Stimulated activated naive CD4-positive, alpha-beta T cell (primary cell): Measurements from ENCODE around the gene PLA2G7.
"Not testable (repeated sequence)": the region's sequence is repeated elsewhere in the genome, so short reads cannot be mapped to it uniquely, and the experiment has no call there.

ENCODE experiments used
- DNase-seq, 6 experiments: peaks; one replicate each; lab custom pipeline; 2025; lab: John Stamatoyannopoulos, UW

PLA2G7 gene

DNA sequence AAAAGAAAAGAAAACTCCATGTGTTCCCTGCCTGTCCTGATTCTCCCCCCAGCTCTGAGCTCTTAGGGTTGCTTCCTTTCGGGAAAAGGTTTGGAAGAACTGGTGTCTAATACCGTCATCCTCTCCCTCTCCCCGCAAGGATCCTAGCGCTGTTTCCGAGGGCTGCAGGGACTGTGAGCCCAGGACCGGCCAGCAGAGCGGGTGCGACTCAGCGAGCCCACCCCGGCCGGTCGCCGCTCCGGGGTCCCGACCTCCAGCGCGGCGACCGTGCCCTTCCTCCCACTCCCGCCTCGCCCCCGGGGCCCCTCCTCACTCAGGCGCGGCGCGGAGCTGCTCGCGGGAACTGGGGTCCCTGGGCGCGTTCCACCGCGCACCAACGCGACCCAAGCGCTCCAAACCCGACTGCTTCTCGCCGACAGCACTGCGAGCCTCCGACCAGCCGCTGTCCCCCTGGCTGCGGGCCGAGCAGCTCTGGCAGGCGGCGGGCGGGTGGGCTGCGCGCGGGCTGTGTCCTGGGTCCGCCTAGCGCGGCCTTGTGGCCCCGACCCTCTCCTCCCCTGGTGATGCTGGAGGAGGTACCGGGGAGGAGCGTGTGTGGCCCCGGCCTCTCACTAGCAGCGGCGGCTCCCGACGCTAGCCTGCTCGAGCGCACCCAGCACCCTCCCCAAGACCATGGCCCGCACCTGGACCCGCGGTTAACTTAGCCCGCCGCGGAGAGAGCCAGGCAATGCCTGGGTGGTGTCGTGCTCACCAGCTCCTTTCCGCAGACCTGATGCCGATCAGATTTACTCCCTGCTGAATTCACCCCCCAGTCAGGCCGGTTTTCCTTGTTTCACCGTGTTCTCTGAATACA lies at the start of gene PLA2G7:
PLA2G7 (minus strand) TSS at position 509 of the 853 bp plus-strand sequence. CDS start 12,484 bp downstream, outside the sequence.
- no peak for DNase-seq

DNA sequence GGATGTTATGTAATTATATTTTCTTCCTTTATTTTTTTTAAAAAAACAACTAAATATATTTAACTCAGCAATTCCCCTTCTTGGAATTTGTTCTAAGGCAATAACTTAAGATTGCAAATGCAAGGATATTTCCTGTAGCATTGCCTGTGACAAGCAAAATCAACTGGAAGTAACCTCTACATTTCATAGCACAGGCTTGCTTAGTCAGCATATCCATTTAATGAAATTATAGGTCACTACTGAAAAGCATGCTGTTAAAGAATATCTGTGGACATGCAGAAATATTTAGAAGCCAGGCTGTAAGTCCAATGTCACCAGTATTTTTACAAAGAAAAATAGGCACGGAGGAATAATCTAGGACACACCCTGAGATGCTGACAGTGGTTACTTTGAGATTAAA lies 49.4 kb upstream of the PLA2G7 start:
- DNase-seq = no peak

GRCh38 chr6:46781478-46782378 lies 46.6 kb upstream of the PLA2G7 start:
- no peak for DNase-seq

GRCh38 chr6:46777476-46778346 lies 42.5 kb upstream of the PLA2G7 start:
- DNase-seq = no peak

DNA sequence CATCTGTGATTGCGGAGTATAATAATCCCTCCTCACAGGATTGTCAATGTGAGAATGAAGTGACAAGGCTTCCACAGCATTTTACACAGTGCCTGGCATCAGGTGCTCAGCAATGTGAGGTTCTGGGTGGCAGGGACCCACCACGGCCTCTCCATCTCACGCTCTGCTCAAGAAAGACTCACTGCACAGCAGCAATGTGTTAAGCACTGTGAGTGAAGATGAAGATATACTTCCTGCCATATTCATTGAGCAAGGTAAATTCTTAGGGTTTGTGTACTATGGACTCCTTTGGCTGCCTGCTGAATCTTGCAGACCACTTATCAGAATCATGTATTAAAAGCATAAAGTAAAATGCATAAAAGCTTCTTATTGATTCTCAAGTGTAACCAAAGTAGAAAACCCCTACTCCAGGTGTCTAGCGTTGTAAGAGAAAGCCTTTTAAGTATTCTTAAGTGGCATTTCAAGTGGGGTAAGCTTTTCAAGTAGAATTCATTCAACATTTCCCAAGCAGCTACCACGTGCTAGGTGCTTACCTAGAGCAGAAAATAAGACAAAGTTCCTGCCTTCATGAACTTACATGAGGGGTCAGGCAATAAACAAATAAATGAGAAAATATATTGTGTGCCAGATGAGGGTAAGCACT lies 41.0 kb upstream of the PLA2G7 start:
- DNase-seq = no peak

GRCh38 chr6:46774736-46775135 lies 39.6 kb upstream of the PLA2G7 start:
- DNase-seq = not testable (repeated sequence)

DNA sequence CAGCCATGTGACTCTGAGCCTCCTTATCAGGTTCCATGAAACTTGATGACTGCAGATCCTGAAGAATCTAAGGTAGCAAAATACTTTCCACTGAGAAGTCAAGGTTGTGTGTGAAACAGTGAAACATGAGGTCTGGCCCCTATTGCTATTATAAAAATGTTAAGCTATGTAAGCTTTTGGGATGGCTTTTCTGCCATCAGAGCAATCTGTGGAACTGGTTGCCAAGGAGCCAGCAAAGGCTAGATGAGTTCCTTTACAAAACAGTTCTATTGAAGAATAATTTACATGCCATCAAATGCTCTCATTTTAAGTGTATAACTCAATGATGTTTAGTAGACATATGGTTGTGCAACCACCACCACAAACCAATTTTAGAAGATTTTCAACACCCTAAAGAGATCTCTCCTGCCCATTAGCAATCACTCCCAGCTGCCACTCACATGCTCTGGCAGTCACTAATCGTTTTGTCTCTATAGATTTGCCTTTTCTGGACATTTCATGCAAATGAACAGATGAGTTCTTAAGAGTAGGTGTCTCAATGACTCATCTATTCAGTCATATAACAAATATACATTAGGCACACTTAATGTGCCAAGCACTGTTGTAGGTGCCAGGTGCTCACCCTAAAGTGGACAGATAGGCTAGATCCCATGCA lies 38.2 kb upstream of the PLA2G7 start:
- no peak for DNase-seq

DNA sequence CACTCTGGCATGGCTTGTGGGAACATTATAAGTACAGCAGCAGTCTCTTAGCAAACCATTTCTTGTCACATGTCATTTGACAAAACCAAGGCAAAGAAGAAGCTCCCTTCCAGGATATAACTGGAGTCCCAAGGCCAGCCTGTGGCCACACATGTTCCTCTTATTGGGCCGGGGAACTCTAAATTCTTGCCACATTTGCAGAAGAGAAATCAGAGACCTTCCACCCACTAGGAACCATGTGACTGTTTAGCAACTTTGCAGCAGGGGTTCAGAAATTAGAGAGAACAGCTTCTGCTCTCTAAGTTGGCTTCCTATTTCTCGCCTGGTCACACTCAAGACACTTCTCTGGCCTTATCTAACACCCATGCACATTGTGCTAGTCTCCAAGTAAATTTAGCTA lies 37.6 kb upstream of the PLA2G7 start:
- DNase-seq = no peak

DNA sequence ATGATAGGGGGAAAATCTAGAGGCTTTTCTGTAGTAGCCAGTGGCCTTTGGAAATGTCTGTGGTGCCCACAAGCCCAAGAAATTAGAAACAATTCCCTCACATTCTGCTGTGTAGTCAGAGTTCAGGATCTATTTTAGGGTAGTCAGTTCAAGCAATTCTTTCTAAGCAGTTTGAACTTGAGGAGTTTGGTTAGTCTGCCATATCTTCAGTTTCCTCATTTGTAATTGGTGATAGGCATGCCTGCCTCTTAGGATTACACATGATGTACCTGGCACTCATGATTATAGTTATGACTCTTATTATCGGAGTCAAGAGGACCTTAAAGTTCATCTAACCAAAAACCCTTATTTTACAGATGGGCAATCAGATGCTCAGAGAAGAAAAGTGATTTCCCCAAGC lies 36.8 kb upstream of the PLA2G7 start:
- DNase-seq = no peak

DNA sequence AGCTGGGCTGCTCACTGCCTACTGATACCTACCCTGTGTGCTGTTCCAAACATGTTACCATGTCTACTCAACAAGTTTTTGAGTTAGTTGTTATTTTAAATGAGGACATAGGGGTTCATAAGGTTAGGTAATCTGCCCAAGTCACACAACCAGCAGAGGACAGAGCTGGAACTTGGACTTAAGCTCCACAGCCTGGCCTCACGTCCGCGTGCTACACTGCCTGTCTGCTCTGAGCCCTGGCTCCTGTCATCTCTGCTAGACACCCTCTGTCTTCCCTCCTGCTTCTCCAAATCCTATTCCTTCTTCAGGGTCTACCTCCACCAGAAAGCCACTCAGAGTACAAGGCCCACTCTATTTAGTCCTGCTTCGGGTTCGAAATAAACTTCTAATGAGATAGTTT lies 29.8 kb upstream of the PLA2G7 start:
- DNase-seq = no peak

GRCh38 chr6:46764280-46764679 lies 29.1 kb upstream of the PLA2G7 start:
- DNase-seq = not testable (repeated sequence)

DNA sequence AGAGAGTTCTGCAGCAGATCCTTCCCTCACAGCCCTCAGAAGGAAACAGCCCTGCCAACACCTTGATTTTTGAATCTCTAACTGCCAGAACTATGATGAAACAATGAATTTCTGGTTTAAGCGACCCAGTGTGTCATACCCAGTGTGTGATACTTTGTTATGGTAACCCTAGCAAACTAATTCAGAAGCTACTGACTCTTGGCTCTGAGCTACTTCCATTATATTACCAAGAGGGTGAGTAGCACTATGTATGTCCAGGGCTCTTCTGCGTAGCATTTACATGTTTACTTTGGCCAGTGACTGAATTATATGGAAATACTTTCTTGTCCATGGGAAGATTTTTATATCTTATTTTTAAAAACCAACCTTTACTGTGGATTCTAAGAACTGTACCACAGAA lies 28.3 kb upstream of the PLA2G7 start:
- no peak for DNase-seq

- DNase-seq = no peak
Measured at GRCh38 chr6:46760925-46761324, 25.8 kb upstream of the PLA2G7 start.

GRCh38 chr6:46758960-46759753 lies 24.0 kb upstream of the PLA2G7 start:
- DNase-seq = no peak

- no peak for DNase-seq
Measured at GRCh38 chr6:46757214-46757596, 22.0 kb upstream of the PLA2G7 start.

- no peak for DNase-seq
Measured at GRCh38 chr6:46756469-46757213, 21.5 kb upstream of the PLA2G7 start.

GRCh38 chr6:46755865-46756264 lies 20.7 kb upstream of the PLA2G7 start:
- no peak for DNase-seq

DNA sequence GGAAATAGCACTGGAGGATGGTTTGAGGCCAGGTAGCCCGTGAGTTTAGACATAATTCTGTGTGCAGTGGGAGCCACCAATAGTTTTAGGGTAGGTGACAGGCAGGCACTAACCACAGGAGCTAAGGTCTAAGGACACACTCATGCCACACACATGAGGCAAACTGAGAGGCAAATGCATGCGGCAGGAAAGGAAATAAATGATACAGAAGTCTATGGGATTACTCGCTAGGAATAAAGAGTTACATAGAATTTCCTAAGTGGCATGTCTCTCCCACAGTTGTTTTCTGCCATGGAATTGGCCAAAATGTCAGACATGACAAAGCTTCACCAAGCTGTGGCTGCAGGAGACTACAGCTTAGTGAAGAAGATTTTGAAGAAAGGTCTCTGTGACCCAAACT lies 16.5 kb upstream of the PLA2G7 start:
- DNase-seq = no peak

DNA sequence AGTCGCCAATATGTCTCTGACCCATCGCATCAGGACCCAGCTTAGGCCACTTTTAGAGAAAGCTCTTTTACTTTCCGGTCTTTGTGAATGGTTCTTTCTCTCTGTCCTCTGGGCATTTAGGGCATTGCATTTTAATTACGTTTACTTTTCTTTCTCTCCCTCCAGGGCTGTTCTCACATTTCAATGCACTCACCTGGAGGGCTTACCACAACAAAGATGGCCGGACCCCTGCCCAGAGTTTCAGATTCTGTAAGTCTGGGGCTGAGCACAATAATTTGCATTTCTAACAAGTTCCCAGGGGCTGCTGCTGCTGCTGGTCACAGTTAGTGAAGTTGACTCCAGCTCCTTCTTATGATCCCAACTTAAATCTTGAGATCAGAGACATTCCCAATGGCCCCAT lies 14.6 kb upstream of the PLA2G7 start:
- DNase-seq = no peak
